ENCODE results near the gene PSMB5.

PSMB5 gene

GRCh38 chr14:23058654-23059504 is 24.2 kb upstream of the PSMB5 start:
- DNase-seq, result no peak

- DNase-seq, result no peak
Observed at GRCh38 chr14:23057757-23058653, 23.3 kb upstream of the PSMB5 start.

- no peak for DNase-seq
Observed at GRCh38 chr14:23056956-23057756, 22.5 kb upstream of the PSMB5 start, which contains the start of gene CDH24. TSS of gene CDH24 (minus strand) at chr14:23057520. CDS start at chr14:23055733, 1,787 bp downstream.

- no peak for DNase-seq
Observed at GRCh38 chr14:23056145-23056955, 21.6 kb upstream of the PSMB5 start.

GRCh38 chr14:23055621-23056144 is 21.0 kb upstream of the PSMB5 start:
- DNase-seq, result no peak

- DNase-seq, result no peak
Observed at GRCh38 chr14:23055147-23055550, 20.4 kb upstream of the PSMB5 start.

- no peak for DNase-seq
Observed at GRCh38 chr14:23054000-23054811, 19.5 kb upstream of the PSMB5 start.

GRCh38 chr14:23053426-23053825 is 18.7 kb upstream of the PSMB5 start:
- DNase-seq, result no peak

GRCh38 chr14:23052671-23053070 is 18.0 kb upstream of the PSMB5 start:
- no peak for DNase-seq

- DNase-seq, result no peak
Observed at GRCh38 chr14:23052182-23052623, 17.5 kb upstream of the PSMB5 start.

GRCh38 chr14:23051141-23052057 is 16.7 kb upstream of the PSMB5 start:
- no peak for DNase-seq

- no peak for DNase-seq
Observed at GRCh38 chr14:23049011-23049410, 14.3 kb upstream of the PSMB5 start.

- no peak for DNase-seq
Observed at GRCh38 chr14:23047751-23048693, 13.3 kb upstream of the PSMB5 start.

- DNase-seq, result no peak
Observed at GRCh38 chr14:23047034-23047634, 12.4 kb upstream of the PSMB5 start.

- DNase-seq, result no peak
Observed at GRCh38 chr14:23045419-23046357, 11.0 kb upstream of the PSMB5 start.

- DNase-seq, result no peak
Observed at GRCh38 chr14:23044840-23045239, 10.1 kb upstream of the PSMB5 start.

GRCh38 chr14:23043754-23044153 is 9.1 kb upstream of the PSMB5 start:
- no peak for DNase-seq

Measured in NCI-H1092 (cell line).